BE2C (cell line): ENCODE measurements around the gene EVA1C.

Source experiments
- DNase-seq: peaks from one replicate; pipeline ENCODE4 v3.0.0-alpha.2; 2020
- H3K27me3 ChIP-seq: fragments of 250-450 bp; sonication (Bioruptor Pico); 2 replicates; pipeline ENCODE4 v1.5.1; 2020; ENCODE audit warnings: mild to moderate bottlenecking
- H3K36me3 ChIP-seq: fragments of 250-450 bp; sonication (Bioruptor Pico); 2 replicates; pipeline ENCODE4 v1.5.1; 2020; ENCODE audit warnings: mild to moderate bottlenecking
- H3K4me1 ChIP-seq: fragments of 250-450 bp; sonication (Bioruptor Pico); 2 replicates; pipeline ENCODE4 v1.5.1; 2020
- H3K4me3 ChIP-seq: 2 replicates; pipeline ENCODE4 v1.5.1; 2011; ENCODE audit warnings: low read depth, low read length
- H3K9me3 ChIP-seq: fragments of 250-450 bp; sonication (Bioruptor Pico); 2 replicates; pipeline ENCODE4 v1.5.1; 2020
- TF ChIP-seq, protein P1 (sequence below): IDR thresholded peaks from 2 replicates; pipeline ENCODE4 v1.5.1; 2012; ENCODE audit warnings: mild to moderate bottlenecking, low read depth, low read length

EVA1C gene

GRCh38 chr21:32393677-32394001 is 18.9 kb upstream of the EVA1C start:
- TF ChIP-seq, protein P1, sequence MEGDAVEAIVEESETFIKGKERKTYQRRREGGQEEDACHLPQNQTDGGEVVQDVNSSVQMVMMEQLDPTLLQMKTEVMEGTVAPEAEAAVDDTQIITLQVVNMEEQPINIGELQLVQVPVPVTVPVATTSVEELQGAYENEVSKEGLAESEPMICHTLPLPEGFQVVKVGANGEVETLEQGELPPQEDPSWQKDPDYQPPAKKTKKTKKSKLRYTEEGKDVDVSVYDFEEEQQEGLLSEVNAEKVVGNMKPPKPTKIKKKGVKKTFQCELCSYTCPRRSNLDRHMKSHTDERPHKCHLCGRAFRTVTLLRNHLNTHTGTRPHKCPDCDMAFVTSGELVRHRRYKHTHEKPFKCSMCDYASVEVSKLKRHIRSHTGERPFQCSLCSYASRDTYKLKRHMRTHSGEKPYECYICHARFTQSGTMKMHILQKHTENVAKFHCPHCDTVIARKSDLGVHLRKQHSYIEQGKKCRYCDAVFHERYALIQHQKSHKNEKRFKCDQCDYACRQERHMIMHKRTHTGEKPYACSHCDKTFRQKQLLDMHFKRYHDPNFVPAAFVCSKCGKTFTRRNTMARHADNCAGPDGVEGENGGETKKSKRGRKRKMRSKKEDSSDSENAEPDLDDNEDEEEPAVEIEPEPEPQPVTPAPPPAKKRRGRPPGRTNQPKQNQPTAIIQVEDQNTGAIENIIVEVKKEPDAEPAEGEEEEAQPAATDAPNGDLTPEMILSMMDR: no peak
- no peak for DNase-seq
- peak overlapping the region; percentile 98 for H3K4me3 ChIP-seq
- no peaks in the 10 kb centered on the region for H3K4me1 ChIP-seq
- H3K36me3 ChIP-seq: peaks cover 3% of the 10 kb centered on the region
- H3K9me3 ChIP-seq: no peaks in the 10 kb centered on the region
- H3K27me3 ChIP-seq: peaks cover 6% of the 10 kb centered on the region; the same call in 1 of the 2 replicates

GRCh38 chr21:32403201-32403777 is 9.2 kb upstream of the EVA1C start:
- TF ChIP-seq, protein P1: peak; percentile 76
- DNase-seq: peak; percentile 75
- no peaks in the 10 kb centered on the region for H3K4me1 ChIP-seq

DNA sequence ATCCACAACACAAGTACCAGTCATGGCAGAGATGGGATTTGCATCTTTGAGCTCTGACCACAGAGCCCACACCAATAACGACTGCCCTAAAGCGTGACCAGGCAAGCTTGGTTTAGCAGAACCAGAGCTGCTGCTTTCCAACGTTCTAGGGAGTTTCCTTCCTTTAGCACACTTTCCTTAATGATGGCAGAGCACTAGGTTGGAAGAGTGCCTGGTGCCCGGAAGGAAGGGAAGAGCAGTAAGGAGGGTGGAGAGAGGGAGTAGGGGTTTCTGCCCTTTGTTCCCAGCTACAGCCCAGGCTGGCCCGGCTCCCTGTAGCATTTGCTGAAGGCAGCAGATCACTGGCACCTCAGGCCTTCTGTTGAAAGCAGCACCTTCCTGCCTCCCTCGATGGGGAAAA is 6.1 kb upstream of the EVA1C start:
- no peak for DNase-seq
- no peaks in the 10 kb centered on the region for H3K9me3 ChIP-seq
- H3K4me1 ChIP-seq: no peaks in the 10 kb centered on the region
- TF ChIP-seq, protein P1: no peak
- peaks cover 18% of the 10 kb centered on the region for H3K27me3 ChIP-seq
- H3K4me3 ChIP-seq: no peak overlapping the region
- H3K36me3 ChIP-seq: no peaks in the 10 kb centered on the region

More at GRCh38 chr21:32403201-32403777, 9.2 kb upstream of the EVA1C start:
- Histone ChIP-seq H3K4me3 (no peak overlapping the region), H3K27me3 (peaks cover 12% of the 10 kb centered on the region), H3K9me3 (no peaks in the 10 kb centered on the region), H3K36me3 (no peaks in the 10 kb centered on the region)

DNA sequence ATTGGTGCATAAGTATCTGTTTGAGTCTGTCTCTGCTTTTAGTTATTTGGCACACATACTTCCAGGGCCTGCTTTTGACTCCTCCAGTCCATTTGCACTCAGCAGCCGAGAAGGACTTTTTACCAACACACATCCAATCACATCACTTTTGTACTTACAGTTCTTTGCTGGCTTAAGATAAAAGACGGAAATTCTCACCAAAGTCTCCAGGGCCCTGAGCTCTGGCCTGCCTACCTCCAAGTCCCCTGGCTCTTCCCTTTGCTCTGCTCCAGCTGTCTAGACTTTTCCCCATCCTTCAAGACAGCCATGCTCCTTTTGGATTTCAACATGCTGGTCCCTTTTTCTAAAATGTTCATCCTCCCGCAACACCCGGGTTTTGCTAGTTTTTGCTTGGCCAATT is 2.2 kb upstream of the EVA1C start:
- DNase-seq: no peak
- peaks cover 47% of the 10 kb centered on the region for H3K27me3 ChIP-seq
- H3K4me3 ChIP-seq: no peak overlapping the region
- H3K9me3 ChIP-seq: no peaks in the 10 kb centered on the region
- no peaks in the 10 kb centered on the region for H3K36me3 ChIP-seq
- no peaks in the 10 kb centered on the region for H3K4me1 ChIP-seq
- TF ChIP-seq, protein P1: no peak

- H3K36me3 ChIP-seq: no peaks in the 10 kb centered on the region
These were observed 1.6 kb upstream of the EVA1C start for GRCh38 chr21:32410916-32411315.

More at GRCh38 chr21:32410916-32411315, 1.6 kb upstream of the EVA1C start:
- Histone ChIP-seq H3K4me3 (no peak overlapping the region), H3K4me1 (no peaks in the 10 kb centered on the region), H3K27me3 (peaks cover 47% of the 10 kb centered on the region), H3K9me3 (no peaks in the 10 kb centered on the region)
- TF ChIP-seq, protein P1: no peak
- no peak for DNase-seq
